ENCODE data around the gene IDE. TPM values are rescaled to one million over a fixed set of nuclear protein-coding genes. Genes with fewer than 3 reads are reported as not detected.

IDE gene
- total and polyA plus RNA-seq, 12 donors, result 8.6 to 62.0 (median 37.3) TPM

GRCh38 chr10:92569071-92569470 lies 4.8 kb downstream of the IDE start:
- no peak for TF ChIP-seq CTCF (IDR thresholded peaks at IDR 0.05)
- peaks cover 0 to 6% of the 10 kb centered on the region in 2 donors for H3K36me3 ChIP-seq (replicated peaks in 1 of 2)
- H3K27me3 ChIP-seq, result no peaks in the 10 kb centered on the region
- 43 to 80% (median 74%) methylated on average over 2 of the region's 2 CpGs for WGBS, 4 donors
- H3K9me3 ChIP-seq (replicated peaks in 1 of 3), result no peaks in the 10 kb centered on the region
- H3K27ac ChIP-seq, result no peak overlapping the region
- intact Hi-C loops (cut with DNase I), result no loop called here
- peaks cover 9 to 34% of the 10 kb centered on the region in 2 donors for H3K4me1 ChIP-seq (replicated peaks in 1 of 2)
- no peak overlapping the region for H3K4me3 ChIP-seq
- no peak for DNase-seq

- WGBS, 4 donors, result 91 to 94% (median 94%) methylated on average over 4 of the region's 4 CpGs
- intact Hi-C loops (cut with DNase I), result no loop called here
- no peak overlapping the region for H3K4me3 ChIP-seq
- H3K36me3 ChIP-seq (replicated peaks in 1 of 2), result peaks cover 0 to 8% of the 10 kb centered on the region in 2 donors
- peaks cover 9 to 34% of the 10 kb centered on the region in 2 donors for H3K4me1 ChIP-seq (replicated peaks in 1 of 2)
- no peak for DNase-seq
- no peak for TF ChIP-seq POLR2A (IDR thresholded peaks at IDR 0.05)
- no peak for TF ChIP-seq CTCF (IDR thresholded peaks at IDR 0.05)
- H3K9me3 ChIP-seq (replicated peaks in 1 of 3), result no peaks in the 10 kb centered on the region
- H3K27ac ChIP-seq, result no peak overlapping the region
- H3K27me3 ChIP-seq, result no peaks in the 10 kb centered on the region
Measured at GRCh38 chr10:92567952-92568600, 5.8 kb downstream of the IDE start.

- no peak for DNase-seq
- no peaks in the 10 kb centered on the region for H3K9me3 ChIP-seq (replicated peaks in 1 of 3)
- peaks cover 0 to 3% of the 10 kb centered on the region in 2 donors for H3K4me1 ChIP-seq (replicated peaks in 1 of 2)
- H3K27me3 ChIP-seq, result no peaks in the 10 kb centered on the region
- no peak for TF ChIP-seq POLR2A (IDR thresholded peaks at IDR 0.05)
- no peak for TF ChIP-seq CTCF (IDR thresholded peaks at IDR 0.05)
- H3K27ac ChIP-seq, result no peak overlapping the region
- intact Hi-C loops (cut with DNase I), result no loop called here
- H3K36me3 ChIP-seq (replicated peaks in 1 of 2), result peaks cover 0 to 5% of the 10 kb centered on the region in 2 donors
- no peak overlapping the region for H3K4me3 ChIP-seq
Measured at GRCh38 chr10:92562424-92562823, 11.5 kb downstream of the IDE start.

GRCh38 chr10:92559046-92559445 lies 14.8 kb downstream of the IDE start:
- WGBS, 4 donors, result 93 to 99% (median 95%) methylated on average over 4 of the region's 4 CpGs
- DNase-seq, result no peak
- H3K4me1 ChIP-seq (replicated peaks in 1 of 2), result no peaks in the 10 kb centered on the region
- H3K27ac ChIP-seq, result no peak overlapping the region
- TF ChIP-seq POLR2A (IDR thresholded peaks at IDR 0.05), result no peak
- TF ChIP-seq CTCF (IDR thresholded peaks at IDR 0.05), result no peak
- peaks cover 0 to 3% (median 0%) of the 10 kb centered on the region in 3 donors for H3K9me3 ChIP-seq (replicated peaks in 1 of 3)
- peaks cover 0 to 15% of the 10 kb centered on the region in 2 donors for H3K36me3 ChIP-seq (replicated peaks in 1 of 2)
- H3K27me3 ChIP-seq, result no peaks in the 10 kb centered on the region
- intact Hi-C loops (cut with DNase I), result no loop called here
- no peak overlapping the region for H3K4me3 ChIP-seq
